ENCODE results near the gene SLC9C2.
"Not testable (repeated sequence)": the region's sequence is repeated elsewhere in the genome, so short reads cannot be mapped to it uniquely, and the experiment has no call there.

Gene SLC9C2

DNA sequence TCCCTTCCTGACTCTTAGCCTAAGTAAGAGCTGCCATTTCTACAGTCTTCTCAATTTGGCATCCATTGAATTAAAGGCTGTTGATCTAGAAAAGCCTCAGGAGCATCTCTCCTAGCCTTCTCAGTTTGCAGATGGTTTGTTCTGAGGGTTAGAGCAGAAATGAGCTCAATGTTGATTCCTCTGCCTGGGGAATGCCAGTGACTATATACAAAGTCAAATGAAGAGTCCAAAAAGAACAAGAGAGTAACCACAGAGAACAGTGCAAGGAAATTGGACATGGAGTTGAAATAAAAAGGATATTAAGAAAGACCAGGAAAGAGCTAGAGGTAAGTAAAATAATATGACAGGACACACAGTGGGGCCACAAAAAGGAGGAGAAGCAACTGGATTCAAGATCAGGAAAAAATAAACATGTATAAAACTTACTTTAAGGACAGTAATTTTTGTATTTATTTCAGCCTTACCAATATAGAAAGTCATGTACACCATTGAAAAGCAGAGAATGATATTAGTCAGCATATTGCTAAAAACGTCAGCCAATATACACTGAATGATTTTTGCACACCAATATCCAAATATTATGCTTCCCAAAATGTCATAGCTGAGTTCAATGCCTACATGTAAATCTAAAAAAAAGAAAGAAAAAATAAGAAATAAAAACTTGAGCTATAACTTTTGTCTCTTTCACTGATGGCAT, 21.3 kb downstream of the SLC9C2 start:
- no peak for DNase-seq

DNA sequence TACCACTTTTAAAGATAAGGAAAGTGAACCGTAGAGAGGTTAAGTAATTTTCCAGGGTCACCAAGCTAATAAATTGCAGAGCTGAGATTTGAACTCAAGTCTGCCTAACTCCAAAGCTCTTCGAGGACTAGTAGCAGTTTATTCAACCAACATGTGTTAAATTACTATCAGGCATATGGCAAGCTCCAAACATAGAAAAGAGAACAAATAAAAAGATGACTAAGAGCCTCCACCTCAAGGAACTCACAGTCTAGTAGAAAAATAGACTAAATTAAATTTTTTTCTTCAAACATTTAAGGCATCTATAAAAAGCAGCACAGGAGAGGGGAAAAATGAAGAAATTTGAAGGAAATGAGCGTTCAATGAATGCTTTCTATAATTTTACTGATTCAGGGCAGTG, 22.2 kb downstream of the SLC9C2 start:
- DNase-seq, result no peak

DNA sequence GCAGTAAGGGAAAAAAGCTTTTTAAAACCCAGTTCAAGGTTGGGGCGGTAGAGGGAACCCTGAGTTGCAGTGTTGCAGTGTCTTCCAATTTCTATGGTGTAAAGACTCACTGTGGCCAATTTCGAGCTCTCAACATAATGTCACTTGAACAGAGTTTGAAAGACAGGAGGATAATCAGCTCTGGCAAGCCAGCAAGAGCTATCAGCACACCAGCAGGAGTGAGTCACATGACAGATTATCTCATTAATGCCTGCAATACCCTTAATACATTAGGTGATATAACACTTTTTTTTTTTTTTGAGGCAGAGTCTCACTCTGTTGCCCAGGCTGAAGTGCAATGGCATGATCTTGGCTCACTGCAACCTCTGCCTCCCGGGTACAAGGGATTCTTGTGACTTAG, 22.8 kb downstream of the SLC9C2 start:
- no peak for DNase-seq

GRCh38 chr1:173573596-173573995, 29.3 kb downstream of the SLC9C2 start:
- DNase-seq, result no peak

GRCh38 chr1:173572201-173572873, 30.5 kb downstream of the SLC9C2 start:
- DNase-seq, result no peak

DNA sequence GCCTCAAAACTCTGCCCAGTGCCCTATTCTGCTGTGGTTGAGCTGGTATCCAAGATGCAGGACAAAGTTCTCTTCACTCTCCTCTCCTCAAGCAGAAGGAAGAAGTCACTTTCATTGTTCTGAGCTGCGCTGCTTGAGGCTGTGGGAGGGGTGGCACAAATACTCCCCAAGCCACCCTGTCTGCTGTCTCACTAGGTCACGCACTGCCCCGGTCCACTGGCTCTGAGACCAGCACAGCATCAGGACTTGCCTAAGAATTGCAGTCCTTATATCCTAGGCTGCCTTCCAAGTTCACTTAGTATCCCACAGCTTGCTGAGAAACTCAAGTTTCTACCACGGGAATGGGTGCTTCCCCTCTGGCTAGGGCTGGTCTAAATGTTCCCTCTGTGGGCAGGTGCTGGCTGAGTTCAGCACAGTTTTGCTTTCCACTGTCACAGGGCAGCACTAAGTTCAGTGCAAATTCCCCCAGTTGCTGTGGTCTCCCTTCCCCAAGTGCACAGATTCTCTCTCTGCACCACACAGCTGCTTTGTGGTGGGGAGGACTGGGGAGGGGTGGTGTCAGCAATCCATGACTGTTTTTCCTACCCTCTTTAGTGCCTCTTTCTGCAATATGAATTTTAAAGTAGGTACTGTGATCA, 32.4 kb downstream of the SLC9C2 start:
- DNase-seq, result no peak

DNA sequence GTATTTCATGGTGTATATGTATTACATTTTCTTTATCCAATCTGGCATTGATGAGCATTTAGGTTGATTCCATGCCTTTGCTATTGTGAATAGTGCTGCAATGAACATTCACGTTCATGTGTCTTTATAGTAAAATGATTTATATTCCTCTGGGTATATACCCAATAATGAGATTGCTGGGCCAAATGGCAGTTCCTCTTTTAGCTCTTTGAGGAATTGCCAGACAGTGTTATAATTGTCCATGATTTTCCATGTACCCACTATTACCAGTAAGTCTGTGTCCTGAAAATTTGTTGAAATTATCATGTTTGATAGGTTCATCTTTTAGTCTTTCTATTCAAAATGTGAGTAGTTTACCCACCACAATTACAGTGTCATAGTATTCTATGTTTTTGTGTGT, 34.4 kb downstream of the SLC9C2 start:
- no peak for DNase-seq

DNA sequence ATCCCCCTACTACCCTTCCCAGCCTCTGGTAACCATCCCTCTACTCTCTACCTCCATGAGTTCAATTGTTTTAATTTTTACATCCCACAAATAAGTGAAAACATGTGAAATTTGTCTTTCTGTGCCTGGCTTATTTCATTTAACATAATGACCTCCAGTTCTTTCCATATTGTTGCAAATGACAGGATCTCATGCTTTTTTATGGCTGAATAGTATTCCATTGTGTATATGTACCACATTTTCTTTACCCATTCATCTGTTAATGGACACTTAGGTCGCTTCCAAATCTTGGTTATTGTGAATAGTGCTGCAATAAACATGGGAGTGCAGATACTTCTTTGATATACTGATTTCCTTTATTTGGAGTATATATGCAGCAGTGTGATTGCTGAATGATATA, 39.0 kb downstream of the SLC9C2 start:
- DNase-seq, result not testable (repeated sequence)

GRCh38 chr1:173562813-173563212, 40.1 kb downstream of the SLC9C2 start:
- DNase-seq, result no peak

DNA sequence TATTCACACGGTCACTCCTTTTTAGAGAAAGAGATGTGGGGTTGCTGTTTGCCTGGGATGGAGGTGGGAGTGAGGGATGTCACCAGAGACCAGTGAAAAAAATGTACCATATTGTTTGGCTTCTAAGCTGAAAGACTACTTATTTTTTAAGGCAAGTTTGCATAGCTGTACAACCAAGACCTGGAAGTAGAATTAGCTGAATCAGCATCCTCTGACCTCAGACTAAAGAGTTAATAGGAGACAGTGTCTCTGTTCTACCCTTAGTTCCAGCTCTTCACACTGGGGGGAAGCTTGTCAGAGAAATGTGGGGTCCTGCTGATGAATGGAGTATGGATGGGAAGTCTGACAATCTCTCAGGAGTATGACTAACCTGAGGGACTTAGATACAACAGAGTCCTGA, 41.6 kb downstream of the SLC9C2 start:
- no peak for DNase-seq

DNA sequence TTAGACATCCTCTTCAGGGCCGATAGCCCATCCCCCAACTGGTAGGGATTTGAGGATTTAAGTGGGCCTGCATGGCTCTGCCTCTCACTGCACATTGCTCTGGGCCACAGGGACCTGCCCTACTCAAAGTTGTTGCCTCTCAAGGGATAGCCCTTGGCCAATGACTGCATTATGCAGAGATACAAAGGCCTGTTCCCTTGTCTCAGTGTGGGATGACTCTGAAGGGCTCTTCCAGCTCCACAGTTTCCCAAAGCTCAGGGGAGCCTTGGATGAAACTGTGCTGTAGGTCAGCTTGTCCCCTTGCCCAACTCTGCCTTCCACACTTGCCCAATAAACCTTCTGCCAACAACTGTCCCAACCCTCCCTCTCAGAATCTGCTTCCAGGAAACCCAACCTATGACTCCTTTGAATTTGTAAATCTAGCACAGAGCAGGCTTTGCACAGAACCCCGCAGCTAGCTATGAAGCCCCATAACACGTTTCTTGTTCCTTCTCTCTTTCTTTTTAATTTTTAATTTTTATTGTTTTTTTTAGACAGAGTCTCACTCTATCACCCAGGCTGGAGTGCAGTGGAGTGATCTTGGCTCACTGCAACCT, 42.5 kb downstream of the SLC9C2 start:
- DNase-seq, result no peak

GRCh38 chr1:173555651-173556305, 47.1 kb downstream of the SLC9C2 start:
- no peak for DNase-seq

DNA sequence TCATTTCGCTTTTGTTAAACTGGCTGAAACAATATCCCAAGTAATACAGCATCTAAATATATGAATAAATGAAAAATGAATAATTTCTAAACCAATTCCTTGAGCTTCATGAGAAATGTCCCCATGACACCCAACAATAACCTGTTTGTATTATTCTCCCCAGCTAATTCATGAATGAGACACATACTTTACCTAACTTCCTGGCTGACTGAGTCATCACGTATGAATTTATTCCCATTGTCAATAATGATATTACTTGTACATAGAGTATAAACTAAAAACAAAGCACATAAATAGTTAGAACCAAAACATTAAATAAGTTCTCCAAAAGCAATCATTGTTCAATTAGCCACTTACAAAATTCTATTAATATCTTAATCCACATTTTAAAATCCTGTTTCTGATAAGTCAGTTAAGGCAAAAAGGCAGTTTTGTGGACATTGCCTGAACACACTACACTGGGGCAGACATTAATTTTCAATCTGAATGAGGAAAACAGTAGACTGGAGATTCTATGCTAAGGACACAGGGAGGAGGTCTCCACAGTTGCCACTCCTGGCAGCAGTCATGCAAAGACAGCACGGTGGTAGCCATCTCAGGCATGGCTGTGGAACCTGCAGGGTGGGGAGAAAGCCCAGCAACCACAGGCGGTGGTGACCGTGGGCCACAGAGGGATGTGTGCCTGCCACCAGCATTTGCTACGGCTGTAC, 48.2 kb downstream of the SLC9C2 start:
- no peak for DNase-seq

- DNase-seq, result no peak
Observed at GRCh38 chr1:173554089-173554488, 48.8 kb downstream of the SLC9C2 start.

GRCh38 chr1:173553312-173553711, 49.6 kb downstream of the SLC9C2 start:
- no peak for DNase-seq

GRCh38 chr1:173551699-173552098, 51.2 kb downstream of the SLC9C2 start:
- DNase-seq, result no peak

DNA sequence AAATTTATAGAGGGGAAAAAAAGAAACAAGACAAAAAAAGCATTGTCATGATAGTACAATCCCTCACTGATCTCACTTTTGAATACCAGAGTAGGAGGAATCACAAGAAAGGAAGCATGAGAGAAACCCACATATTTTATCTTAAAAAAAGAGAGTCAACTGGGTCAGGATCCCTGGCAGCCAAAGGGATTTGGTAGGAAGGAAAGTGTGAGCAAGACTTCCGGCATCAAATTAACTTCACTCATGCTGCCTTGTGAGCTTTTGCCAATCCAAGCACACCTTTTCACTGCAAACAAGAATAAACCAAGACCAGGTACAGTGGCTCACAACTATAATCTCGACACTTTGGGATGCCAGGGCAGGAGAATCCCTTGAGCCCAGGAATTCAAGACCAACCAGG, 53.1 kb downstream of the SLC9C2 start:
- DNase-seq, result no peak

- DNase-seq, result no peak
Observed at GRCh38 chr1:173545688-173546087, 57.2 kb downstream of the SLC9C2 start.

GRCh38 chr1:173536223-173536622, 66.6 kb downstream of the SLC9C2 start:
- no peak for DNase-seq

DNA sequence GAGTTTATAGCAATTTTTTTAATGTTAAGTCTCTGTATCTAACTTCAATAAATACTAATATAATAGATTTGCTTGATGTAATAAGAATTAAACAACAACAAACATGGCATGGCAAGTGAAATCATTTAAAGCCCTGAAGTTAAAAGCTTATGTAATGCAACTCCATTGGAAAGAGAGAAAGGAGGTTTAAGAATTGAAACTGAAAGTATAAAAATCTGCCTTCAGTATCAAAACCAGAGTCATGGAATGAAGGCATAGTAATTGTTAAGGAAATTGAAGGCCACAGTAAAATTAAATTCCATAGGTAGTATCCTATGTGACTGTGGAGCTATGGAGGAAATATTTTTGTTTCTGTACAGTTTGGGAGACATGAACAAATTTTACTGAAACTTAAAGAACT, 70.6 kb downstream of the SLC9C2 start:
- DNase-seq, result no peak

- no peak for DNase-seq
Observed at GRCh38 chr1:173530795-173531693, 71.8 kb downstream of the SLC9C2 start.

DNA sequence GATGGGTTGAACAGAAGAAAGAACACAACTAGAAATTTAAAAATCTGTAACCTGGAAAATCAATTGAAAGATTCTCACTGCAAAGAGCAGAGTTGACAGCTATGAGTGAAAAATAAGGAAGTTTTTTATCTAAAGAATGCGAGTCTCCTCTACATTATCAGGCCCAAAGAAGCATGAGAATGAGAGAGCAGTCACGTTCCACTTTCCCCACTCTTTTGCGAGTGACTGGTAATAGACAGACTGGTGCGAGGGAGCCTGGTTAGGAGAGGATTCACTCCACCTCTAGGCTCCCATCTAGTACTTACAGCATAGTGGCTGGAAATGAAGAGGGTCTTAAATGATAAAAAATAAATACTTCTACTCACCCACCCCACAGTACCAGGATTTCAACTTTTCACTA, 73.8 kb downstream of the SLC9C2 start:
- DNase-seq, result no peak
